Epidermal melanocyte (primary cell): ENCODE data around the gene TTC7B.

ENCODE experiments used
- DNase-seq: peaks from one replicate; pipeline ENCODE4 v3.0.0; 2011; ENCODE audit warnings: low spot score; ENCODE audit not compliant: insufficient read length

The TTC7B gene

GRCh38 chr14:90621201-90621600 is 195.0 kb downstream of the TTC7B start:
- DNase-seq = no peak

- DNase-seq = no peak
These were observed 195.6 kb downstream of the TTC7B start for GRCh38 chr14:90620568-90621077.

- no peak for DNase-seq
These were observed 196.3 kb downstream of the TTC7B start for GRCh38 chr14:90619911-90620310.

- DNase-seq = no peak
These were observed 198.3 kb downstream of the TTC7B start for GRCh38 chr14:90617961-90618360.

GRCh38 chr14:90616881-90617280 is 199.3 kb downstream of the TTC7B start:
- DNase-seq = no peak

GRCh38 chr14:90616313-90616712 is 199.9 kb downstream of the TTC7B start:
- DNase-seq = no peak

DNA sequence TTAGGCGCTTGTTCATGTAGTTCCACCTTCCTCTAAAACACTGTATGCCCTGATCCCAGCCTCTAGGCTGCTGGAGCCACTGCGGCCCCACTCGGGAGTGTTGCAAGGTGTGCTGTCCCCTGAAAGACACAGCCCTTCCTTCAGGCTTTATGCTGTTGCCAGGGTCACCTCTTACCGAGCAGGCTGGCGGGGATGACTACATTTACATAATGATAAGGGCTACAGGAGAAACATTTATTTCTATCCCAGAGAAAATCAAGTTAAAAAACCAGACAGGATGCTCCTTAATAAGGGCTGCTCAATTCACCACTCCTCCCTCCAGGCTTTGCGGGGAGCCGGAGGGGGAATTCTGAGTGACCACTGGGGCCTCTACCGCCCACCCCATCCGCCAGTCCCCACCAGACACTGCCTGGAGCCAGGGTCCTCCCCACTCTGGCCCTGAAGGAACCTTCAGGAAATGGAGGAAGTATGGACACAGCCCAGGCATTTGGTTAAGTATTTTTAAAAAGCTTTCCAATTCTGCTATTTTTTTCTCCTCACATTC is 200.6 kb downstream of the TTC7B start:
- DNase-seq = no peak

GRCh38 chr14:90614696-90615516 is 201.3 kb downstream of the TTC7B start:
- no peak for DNase-seq

DNA sequence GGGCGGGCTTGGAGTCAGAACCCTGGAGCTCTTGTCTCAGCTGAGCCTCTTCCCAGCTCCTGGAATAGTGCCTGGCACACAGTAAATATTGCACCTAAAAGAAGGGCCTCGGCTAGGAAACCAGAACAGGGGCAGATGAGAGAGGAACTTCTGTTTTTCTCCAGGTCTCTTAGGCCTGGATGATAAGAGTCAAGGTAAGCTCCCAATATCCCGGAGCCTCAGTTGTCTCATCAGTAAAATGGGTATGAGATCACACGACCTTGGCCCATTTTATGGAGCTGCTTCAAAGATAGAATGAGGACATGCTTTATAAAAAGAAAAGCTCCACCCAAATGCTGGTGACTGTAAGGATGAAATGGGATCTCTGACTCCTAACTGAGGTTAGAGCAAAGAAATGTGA is 202.2 kb downstream of the TTC7B start:
- DNase-seq = no peak

GRCh38 chr14:90613453-90613852 is 202.8 kb downstream of the TTC7B start:
- no peak for DNase-seq

DNA sequence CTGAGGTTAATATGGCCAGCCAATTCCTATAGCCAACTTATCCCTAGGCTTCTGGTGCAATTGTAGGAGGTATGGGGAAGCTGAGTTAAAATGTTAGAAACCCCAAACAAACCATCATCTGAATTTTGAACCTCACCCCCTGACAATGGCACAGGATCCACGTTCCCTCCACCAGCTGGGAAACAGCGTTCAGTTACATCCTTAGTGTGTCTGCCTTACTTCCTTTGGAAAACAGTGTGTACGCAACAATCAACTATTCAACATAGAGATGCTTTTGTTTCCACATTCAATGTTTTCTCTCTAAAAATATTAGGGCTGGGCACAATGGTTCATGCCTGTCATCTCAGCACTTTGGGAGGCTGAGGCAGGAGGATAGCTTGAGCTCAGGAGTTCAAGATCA is 203.4 kb downstream of the TTC7B start:
- DNase-seq = no peak

DNA sequence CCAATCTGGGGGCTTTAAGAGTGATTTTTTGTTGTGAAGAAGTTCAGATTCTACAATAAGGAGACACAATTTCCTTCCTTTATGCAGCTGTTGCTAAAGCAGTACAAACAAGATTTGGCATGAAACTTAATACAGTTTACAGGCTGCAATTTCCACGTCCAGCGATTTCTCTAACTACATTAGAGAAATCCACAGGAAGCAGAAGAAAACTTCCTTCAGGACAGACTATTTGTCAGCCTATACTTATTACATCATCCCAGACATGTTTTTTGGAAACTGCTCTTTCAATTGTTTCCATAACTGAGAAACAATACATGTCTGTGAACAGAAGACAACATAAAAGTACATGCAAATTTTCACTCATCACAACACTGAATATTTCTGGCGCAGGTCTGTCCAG is 204.3 kb downstream of the TTC7B start:
- DNase-seq = no peak

GRCh38 chr14:90611501-90611900 is 204.7 kb downstream of the TTC7B start:
- no peak for DNase-seq

GRCh38 chr14:90610346-90611040 is 205.7 kb downstream of the TTC7B start:
- no peak for DNase-seq

GRCh38 chr14:90609376-90609775 is 206.9 kb downstream of the TTC7B start:
- no peak for DNase-seq

- no peak for DNase-seq
These were observed 207.3 kb downstream of the TTC7B start for GRCh38 chr14:90608929-90609341.

GRCh38 chr14:90608281-90608680 is 207.9 kb downstream of the TTC7B start:
- no peak for DNase-seq

GRCh38 chr14:90607141-90607540 is 209.1 kb downstream of the TTC7B start:
- no peak for DNase-seq

- DNase-seq = no peak
These were observed 209.8 kb downstream of the TTC7B start for GRCh38 chr14:90606434-90606833.

GRCh38 chr14:90605430-90605829 is 210.8 kb downstream of the TTC7B start:
- DNase-seq = no peak

GRCh38 chr14:90604356-90604755 is 211.9 kb downstream of the TTC7B start:
- DNase-seq = no peak

DNA sequence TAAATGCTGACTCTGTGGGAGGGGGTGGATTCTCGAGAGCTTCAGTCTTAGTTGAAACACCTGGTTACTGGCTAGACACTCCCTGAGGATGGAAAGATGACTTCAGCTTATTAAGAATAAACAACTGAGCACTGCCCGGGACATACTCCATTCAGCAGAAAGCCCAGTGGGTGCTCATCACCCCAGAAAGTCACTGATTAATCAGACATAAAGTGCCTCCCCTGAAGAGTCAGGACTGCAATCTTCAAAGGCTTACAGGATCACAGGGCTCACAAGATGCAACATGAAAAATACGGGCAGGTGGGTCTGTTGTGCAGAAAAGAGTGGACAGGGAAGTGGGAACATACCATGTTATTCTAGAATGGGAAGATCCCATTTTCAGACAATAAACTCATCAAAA is 212.4 kb downstream of the TTC7B start:
- DNase-seq = no peak
